Keratinocyte (primary cell): Measurements from ENCODE around the gene PTPRN2. TPM values are rescaled to one million over a fixed set of nuclear protein-coding genes. Genes with fewer than 3 reads are reported as not detected.

Experiments used
- DNase-seq: peaks from one replicate; pipeline ENCODE4 v3.0.0-alpha.2; 2011; ENCODE audit warnings: low read depth, missing footprints, low spot score
- FAIRE-seq: peaks from 2 replicates; lab custom pipeline; 2011; peaks lifted over from hg19 to GRCh38; lab: Jason Lieb, UNC
- H2AFZ ChIP-seq: 2 replicates; pipeline ENCODE4 v1.6.0; 2012; ENCODE audit warnings: low read length, control low read depth, inconsistent platforms; ENCODE audit not compliant: control insufficient read depth
- H3K27ac ChIP-seq: 2 replicates; pipeline ENCODE4 v1.5.1; 2011; ENCODE audit warnings: low read length; ENCODE audit not compliant: control insufficient read depth, insufficient read depth
- H3K27me3 ChIP-seq: 3 replicates; pipeline ENCODE4 v1.6.0; 2011; ENCODE audit warnings: low read length; ENCODE audit not compliant: control insufficient read depth, insufficient read depth; ENCODE audit errors: extremely low read depth
- H3K36me3 ChIP-seq, 2 experiments: 2 replicates in 1 of 2; 3 replicates in 1 of 2; pipeline ENCODE4 v1.5.1; 2011; ENCODE audit warnings: low read length in 2 of 2, mild to moderate bottlenecking in 1 of 2; ENCODE audit not compliant: control insufficient read depth in 2 of 2, insufficient read depth in 2 of 2; ENCODE audit errors: extremely low read depth in 1 of 2
- H3K4me1 ChIP-seq: 3 replicates; pipeline ENCODE4 v1.5.1; 2011; ENCODE audit warnings: low read length; ENCODE audit not compliant: control insufficient read depth, insufficient read depth; ENCODE audit errors: extremely low read depth
- H3K4me2 ChIP-seq: 3 replicates; pipeline ENCODE4 v1.6.0; 2011; ENCODE audit warnings: low read depth, low read length; ENCODE audit not compliant: control insufficient read depth, insufficient read depth; ENCODE audit errors: extremely low read depth
- H3K4me3 ChIP-seq, 3 experiments: fragments of 200-600 bp in 1 of 3; sonication (generic) in 1 of 3; 2 replicates in 2 of 3; 3 replicates in 1 of 3; pipeline ENCODE4 v1.5.1; 2011 to 2016; ENCODE audit warnings: low read length in 3 of 3, mild to moderate bottlenecking in 3 of 3, control low read depth in 2 of 3, inconsistent platforms in 1 of 3, low read depth in 1 of 3, mixed read lengths in 1 of 3, mixed run types in 1 of 3, moderate library complexity in 1 of 3; ENCODE audit not compliant: control insufficient read depth in 2 of 3, insufficient read depth in 2 of 3; ENCODE audit errors: extremely low read depth in 1 of 3
- H3K79me2 ChIP-seq: 2 replicates; pipeline ENCODE4 v1.6.0; 2012; ENCODE audit warnings: low read length; ENCODE audit not compliant: control insufficient read depth, insufficient read depth
- H3K9ac ChIP-seq: 3 replicates; pipeline ENCODE4 v1.6.0; 2011; ENCODE audit warnings: low read length; ENCODE audit not compliant: control insufficient read depth, insufficient read depth; ENCODE audit errors: extremely low read depth
- H3K9me1 ChIP-seq: 3 replicates; pipeline ENCODE4 v1.6.0; 2011; ENCODE audit warnings: low read length; ENCODE audit not compliant: control insufficient read depth, insufficient read depth; ENCODE audit errors: extremely low read depth
- H3K9me3 ChIP-seq: 2 replicates; pipeline ENCODE4 v1.5.1; 2012; ENCODE audit warnings: low read depth, low read length; ENCODE audit not compliant: control insufficient read depth
- H4K20me1 ChIP-seq: 3 replicates; pipeline ENCODE4 v1.6.0; 2011; ENCODE audit warnings: low read length; ENCODE audit not compliant: control insufficient read depth, insufficient read depth; ENCODE audit errors: extremely low read depth
- EZH2 ChIP-seq: IDR thresholded peaks from one replicate; pipeline ENCODE4 v1.6.1; 2012; ENCODE audit warnings: inconsistent platforms, mild to moderate bottlenecking, low read length, moderate library complexity
- dilution Hi-C: fragments of 300-500 bp; cut with MboI; formaldehyde crosslinking; loops from one replicate; pipeline ENCODE4 v1.7.0; 2020; ENCODE audit warnings: low sequenced_read_pairs; ENCODE audit not compliant: extremely low pct_ligation_motif_present
- polyA plus RNA-seq, 5 experiments: library from polyadenylated mRNA; depleted of rRNA in 3 of 5; stranded (reverse) in 3 of 5; stranded (forward) in 1 of 5; unstranded in 1 of 5; fragments of >200 nt; gene quantifications; 1 replicate in 1 of 5; 2 replicates in 3 of 5; 3 replicates in 1 of 5; pipeline versions ENCODE4 v1.2.1 to v1.2.3, GENCODE V29; 2011 to 2012; ENCODE audit warnings: missing spikeins in 2 of 5, low read depth in 1 of 5, low replicate concordance in 1 of 5
- TF ChIP-seq, protein P1 (sequence below), 3 experiments: IDR thresholded peaks in 1 of 3; conservative IDR thresholded peaks in 1 of 3; optimal IDR thresholded peaks in 1 of 3; 2 replicates in 2 of 3; 3 replicates in 1 of 3; pipeline versions ENCODE3 to v1.5.1; 2011; ENCODE audit warnings: low read length in 3 of 3, mild to moderate bottlenecking in 3 of 3, moderate library complexity in 2 of 3, control low read depth in 1 of 3, inconsistent platforms in 1 of 3; ENCODE audit not compliant: insufficient read depth in 2 of 3; ENCODE audit errors: extremely low read depth in 1 of 3

The PTPRN2 gene
- polyA plus RNA-seq, 1 donor (not counting 4 experiments of a cell fraction or from before 2014, with no cell fraction given), result not detected

DNA sequence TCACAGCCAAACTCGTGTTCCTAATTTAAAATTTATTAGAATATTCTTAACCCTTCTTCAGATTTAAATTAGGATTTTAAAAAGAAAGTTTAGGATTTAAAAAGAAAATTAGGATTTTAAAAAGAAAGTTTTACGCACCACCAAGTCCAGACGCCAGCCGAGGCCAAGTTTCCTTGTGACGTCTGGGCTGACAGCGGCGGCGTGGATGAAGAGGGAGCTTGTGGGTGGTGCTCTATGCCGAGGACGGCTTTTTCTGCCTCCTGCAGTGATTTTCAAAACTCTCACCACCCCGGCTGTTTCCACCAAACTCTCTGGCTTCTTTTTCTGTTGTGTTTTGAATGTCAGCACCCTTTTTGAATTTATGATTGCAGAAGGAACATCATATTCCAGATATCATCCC lies 997.9 kb downstream of the PTPRN2 start:
- H3K9me3 ChIP-seq, result peaks cover 13% of the 10 kb centered on the region
- dilution Hi-C loops, result no loop called here
- DNase-seq, result no peak
- no peaks in the 10 kb centered on the region for H3K79me2 ChIP-seq
- H2AFZ ChIP-seq, result no peak overlapping the region
- no peaks in the 10 kb centered on the region for H3K36me3 ChIP-seq
- no peak overlapping the region for H3K27ac ChIP-seq
- no peaks in the 10 kb centered on the region for H3K9me1 ChIP-seq
- no peaks in the 10 kb centered on the region for H4K20me1 ChIP-seq
- H3K9ac ChIP-seq, result no peak overlapping the region
- H3K4me1 ChIP-seq, result no peaks in the 10 kb centered on the region
- no peaks in the 10 kb centered on the region for H3K27me3 ChIP-seq
- TF ChIP-seq, protein P1, sequence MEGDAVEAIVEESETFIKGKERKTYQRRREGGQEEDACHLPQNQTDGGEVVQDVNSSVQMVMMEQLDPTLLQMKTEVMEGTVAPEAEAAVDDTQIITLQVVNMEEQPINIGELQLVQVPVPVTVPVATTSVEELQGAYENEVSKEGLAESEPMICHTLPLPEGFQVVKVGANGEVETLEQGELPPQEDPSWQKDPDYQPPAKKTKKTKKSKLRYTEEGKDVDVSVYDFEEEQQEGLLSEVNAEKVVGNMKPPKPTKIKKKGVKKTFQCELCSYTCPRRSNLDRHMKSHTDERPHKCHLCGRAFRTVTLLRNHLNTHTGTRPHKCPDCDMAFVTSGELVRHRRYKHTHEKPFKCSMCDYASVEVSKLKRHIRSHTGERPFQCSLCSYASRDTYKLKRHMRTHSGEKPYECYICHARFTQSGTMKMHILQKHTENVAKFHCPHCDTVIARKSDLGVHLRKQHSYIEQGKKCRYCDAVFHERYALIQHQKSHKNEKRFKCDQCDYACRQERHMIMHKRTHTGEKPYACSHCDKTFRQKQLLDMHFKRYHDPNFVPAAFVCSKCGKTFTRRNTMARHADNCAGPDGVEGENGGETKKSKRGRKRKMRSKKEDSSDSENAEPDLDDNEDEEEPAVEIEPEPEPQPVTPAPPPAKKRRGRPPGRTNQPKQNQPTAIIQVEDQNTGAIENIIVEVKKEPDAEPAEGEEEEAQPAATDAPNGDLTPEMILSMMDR (optimal IDR thresholded peaks at IDR 0.05 in 1 of 3, IDR thresholded peaks at IDR 0.05 in 1 of 3, conservative IDR thresholded peaks at IDR 0.05 in 1 of 3; ENCODE audit: extremely low read depth in 1 of 3, insufficient read depth in 2 of 3, low read length in 3 of 3), result no peak
- no peak for TF ChIP-seq EZH2
- FAIRE-seq, result no peak
- no peak overlapping the region for H3K4me2 ChIP-seq
- no peak overlapping the region for H3K4me3 ChIP-seq

DNA sequence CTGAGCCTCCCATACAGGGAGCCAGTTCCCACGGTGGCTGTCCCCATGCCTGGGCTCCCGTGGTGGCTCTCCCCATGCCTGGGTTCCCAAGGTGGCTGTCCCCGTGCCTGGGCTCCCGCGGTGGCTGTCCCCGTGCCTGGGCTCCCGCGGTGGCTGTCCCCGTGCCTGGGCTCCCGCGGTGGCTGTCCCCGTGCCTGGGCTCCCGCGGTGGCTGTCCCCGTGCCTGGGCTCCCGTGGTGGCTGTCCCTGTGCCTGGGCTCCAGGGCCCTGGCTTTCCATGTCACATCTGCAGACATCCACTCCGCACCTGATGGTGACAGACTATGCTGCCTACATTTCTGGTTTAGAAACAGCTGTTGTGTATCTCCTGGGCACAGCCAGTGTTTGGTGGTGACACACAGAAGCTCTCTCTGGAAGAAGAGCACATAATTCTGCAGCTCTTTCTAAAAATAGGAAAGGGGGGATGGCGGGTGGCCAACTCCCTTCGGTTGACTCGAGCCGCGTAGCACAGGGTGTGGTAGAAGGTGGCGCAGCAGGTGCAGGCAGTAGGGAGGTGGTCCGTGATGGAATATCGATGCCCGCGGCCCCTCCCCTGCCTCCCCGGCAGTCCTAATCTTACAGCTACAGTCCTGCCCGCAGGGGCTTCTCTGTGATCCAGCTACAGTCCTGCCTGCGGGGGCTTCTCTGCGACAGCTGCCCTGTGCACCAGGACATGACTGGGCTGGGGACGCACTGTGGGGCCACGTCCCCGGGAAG lies 999.6 kb downstream of the PTPRN2 start:
- H3K9ac ChIP-seq, result no peak overlapping the region
- no peak for TF ChIP-seq EZH2
- TF ChIP-seq, protein P1 (optimal IDR thresholded peaks at IDR 0.05 in 1 of 3, IDR thresholded peaks at IDR 0.05 in 1 of 3, conservative IDR thresholded peaks at IDR 0.05 in 1 of 3; ENCODE audit: extremely low read depth in 1 of 3, insufficient read depth in 2 of 3, low read length in 3 of 3), result no peak
- dilution Hi-C loops, result no loop called here
- no peaks in the 10 kb centered on the region for H3K27me3 ChIP-seq
- no peak overlapping the region for H3K4me3 ChIP-seq
- no peaks in the 10 kb centered on the region for H3K4me1 ChIP-seq
- FAIRE-seq (no peak), DNase-seq (no peak)
- no peaks in the 10 kb centered on the region for H3K36me3 ChIP-seq
- no peaks in the 10 kb centered on the region for H4K20me1 ChIP-seq
- no peaks in the 10 kb centered on the region for H3K79me2 ChIP-seq
- peaks cover 11% of the 10 kb centered on the region for H3K9me3 ChIP-seq
- no peak overlapping the region for H2AFZ ChIP-seq
- no peak overlapping the region for H3K4me2 ChIP-seq
- no peaks in the 10 kb centered on the region for H3K9me1 ChIP-seq
- no peak overlapping the region for H3K27ac ChIP-seq
